ENCODE data around the gene CEACAM7.
A peak's percentile ranks its signal among the peaks of the same experiment; 100 is the strongest.
"Not testable (repeated sequence)": the region's sequence is repeated elsewhere in the genome, so short reads cannot be mapped to it uniquely, and the experiment has no call there.

The CEACAM7 gene

GRCh38 chr19:41688098-41688497 is at the start of gene CEACAM7:
TSS of gene CEACAM7 (minus strand) at chr19:41688270. CDS start at chr19:41688165, 105 bp downstream.
- no peak for DNase-seq (ENCODE audit: low spot score)

- no peak for DNase-seq (ENCODE audit: low spot score)
Observed at GRCh38 chr19:41735071-41735600, 47.1 kb upstream of the CEACAM7 start.

GRCh38 chr19:41734585-41734984 is 46.5 kb upstream of the CEACAM7 start:
- DNase-seq (ENCODE audit: low spot score): no peak

GRCh38 chr19:41734156-41734555 is 46.1 kb upstream of the CEACAM7 start:
- no peak for DNase-seq (ENCODE audit: low spot score)

DNA sequence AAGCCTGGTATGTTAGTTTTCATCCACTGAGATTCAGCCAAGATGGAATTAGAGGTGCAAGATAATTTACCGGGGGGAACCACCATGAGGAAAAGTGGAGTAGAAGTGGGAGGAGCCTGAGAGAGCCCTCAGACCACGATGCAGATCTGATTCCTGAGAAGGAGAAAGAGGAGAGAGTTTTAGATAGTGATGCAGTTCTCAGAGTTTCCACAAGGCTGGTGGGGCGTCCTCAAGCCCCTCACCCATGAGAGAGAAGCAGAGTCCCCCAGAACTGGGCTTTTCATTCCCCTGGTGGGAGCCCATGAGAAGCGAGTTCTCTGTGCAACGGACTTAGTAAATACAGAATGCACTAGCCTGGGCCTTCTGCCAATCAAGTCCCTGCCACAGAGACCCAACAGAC is 38.4 kb upstream of the CEACAM7 start:
- no peak for DNase-seq (ENCODE audit: low spot score)

DNA sequence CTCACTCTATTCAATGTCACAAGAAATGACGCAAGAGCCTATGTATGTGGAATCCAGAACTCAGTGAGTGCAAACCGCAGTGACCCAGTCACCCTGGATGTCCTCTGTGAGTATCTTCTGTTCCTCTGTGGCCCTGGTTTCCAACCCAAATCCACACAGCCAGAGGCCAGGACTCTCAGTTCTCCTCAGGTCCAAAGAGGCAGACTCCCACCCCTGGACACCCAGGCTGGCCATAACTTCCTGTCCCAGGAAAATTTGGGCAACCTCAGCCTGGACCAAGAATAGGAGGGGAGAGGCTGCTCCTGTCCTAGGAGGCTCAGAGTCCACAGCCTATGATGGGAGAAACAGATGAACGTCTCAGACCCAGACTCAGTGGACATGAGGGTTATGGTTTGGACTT is 32.0 kb upstream of the CEACAM7 start:
- no peak for DNase-seq (ENCODE audit: low spot score)

- no peak for DNase-seq (ENCODE audit: low spot score)
Observed at GRCh38 chr19:41718761-41719160, 30.7 kb upstream of the CEACAM7 start.

DNA sequence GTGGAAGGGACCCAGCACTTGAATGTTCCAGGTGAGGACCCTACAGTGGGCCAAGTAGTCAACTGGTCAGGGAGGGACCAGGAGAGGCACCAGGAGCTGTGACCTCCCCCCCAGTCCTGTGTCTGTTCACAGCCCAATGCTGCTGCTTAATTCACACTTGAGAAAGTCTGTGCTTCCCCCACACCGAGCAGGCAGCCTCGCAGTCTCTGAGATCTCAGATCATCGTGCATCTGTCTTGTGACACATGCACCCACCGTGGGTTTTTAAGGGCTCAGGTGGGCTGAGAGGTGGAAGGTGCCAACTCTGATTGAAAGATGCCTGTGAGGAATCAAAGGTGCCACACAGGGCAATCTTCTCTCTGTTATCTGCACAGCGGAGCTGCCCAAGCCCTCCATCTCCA is 26.5 kb upstream of the CEACAM7 start:
- no peak for DNase-seq (ENCODE audit: low spot score)

GRCh38 chr19:41711376-41712261 is 23.5 kb upstream of the CEACAM7 start:
- DNase-seq (ENCODE audit: low spot score): no peak

- DNase-seq (ENCODE audit: low spot score): no peak
Observed at GRCh38 chr19:41709951-41710645, 22.0 kb upstream of the CEACAM7 start.

DNA sequence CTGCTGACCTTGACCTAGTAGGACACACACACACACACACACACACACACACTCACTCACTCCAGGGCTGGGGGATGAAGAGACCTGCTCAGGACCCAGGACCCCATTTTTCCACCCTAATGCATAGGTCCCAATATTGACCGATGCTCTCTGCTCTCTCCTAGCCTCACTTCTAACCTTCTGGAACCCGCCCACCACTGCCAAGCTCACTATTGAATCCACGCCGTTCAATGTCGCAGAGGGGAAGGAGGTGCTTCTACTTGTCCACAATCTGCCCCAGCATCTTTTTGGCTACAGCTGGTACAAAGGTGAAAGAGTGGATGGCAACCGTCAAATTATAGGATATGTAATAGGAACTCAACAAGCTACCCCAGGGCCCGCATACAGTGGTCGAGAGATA is 21.4 kb upstream of the CEACAM7 start:
- not testable (repeated sequence) for DNase-seq (ENCODE audit: low spot score)

- DNase-seq (ENCODE audit: low spot score): no peak
Observed at GRCh38 chr19:41708481-41708880, 20.4 kb upstream of the CEACAM7 start, which contains the start of gene CEACAM5. TSS of gene CEACAM5 (plus strand) at chr19:41708626. CDS start at chr19:41708732, 106 bp downstream.

- DNase-seq (ENCODE audit: low spot score): no peak
Observed at GRCh38 chr19:41707871-41708371, 19.9 kb upstream of the CEACAM7 start.

DNA sequence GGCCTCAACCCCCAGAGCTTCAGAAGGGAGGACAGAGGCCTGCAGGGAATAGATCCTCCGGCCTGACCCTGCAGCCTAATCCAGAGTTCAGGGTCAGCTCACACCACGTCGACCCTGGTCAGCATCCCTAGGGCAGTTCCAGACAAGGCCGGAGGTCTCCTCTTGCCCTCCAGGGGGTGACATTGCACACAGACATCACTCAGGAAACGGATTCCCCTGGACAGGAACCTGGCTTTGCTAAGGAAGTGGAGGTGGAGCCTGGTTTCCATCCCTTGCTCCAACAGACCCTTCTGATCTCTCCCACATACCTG is 19.4 kb upstream of the CEACAM7 start:
- no peak for DNase-seq (ENCODE audit: low spot score)

DNA sequence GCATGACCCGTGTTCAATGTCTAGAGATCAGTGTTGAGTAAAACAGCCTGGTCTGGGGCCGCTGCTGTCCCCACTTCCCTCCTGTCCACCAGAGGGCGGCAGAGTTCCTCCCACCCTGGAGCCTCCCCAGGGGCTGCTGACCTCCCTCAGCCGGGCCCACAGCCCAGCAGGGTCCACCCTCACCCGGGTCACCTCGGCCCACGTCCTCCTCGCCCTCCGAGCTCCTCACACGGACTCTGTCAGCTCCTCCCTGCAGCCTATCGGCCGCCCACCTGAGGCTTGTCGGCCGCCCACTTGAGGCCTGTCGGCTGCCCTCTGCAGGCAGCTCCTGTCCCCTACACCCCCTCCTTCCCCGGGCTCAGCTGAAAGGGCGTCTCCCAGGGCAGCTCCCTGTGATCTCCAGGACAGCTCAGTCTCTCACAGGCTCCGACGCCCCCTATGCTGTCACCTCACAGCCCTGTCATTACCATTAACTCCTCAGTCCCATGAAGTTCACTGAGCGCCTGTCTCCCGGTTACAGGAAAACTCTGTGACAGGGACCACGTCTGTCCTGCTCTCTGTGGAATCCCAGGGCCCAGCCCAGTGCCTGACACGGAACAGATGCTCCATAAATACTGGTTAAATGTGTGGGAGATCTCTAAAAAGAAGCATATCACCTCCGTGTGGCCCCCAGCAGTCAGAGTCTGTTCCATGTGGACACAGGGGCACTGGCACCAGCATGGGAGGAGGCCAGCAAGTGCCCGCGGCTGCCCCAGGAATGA is 18.9 kb upstream of the CEACAM7 start:
- peak; percentile 84 for DNase-seq (ENCODE audit: low spot score)

DNA sequence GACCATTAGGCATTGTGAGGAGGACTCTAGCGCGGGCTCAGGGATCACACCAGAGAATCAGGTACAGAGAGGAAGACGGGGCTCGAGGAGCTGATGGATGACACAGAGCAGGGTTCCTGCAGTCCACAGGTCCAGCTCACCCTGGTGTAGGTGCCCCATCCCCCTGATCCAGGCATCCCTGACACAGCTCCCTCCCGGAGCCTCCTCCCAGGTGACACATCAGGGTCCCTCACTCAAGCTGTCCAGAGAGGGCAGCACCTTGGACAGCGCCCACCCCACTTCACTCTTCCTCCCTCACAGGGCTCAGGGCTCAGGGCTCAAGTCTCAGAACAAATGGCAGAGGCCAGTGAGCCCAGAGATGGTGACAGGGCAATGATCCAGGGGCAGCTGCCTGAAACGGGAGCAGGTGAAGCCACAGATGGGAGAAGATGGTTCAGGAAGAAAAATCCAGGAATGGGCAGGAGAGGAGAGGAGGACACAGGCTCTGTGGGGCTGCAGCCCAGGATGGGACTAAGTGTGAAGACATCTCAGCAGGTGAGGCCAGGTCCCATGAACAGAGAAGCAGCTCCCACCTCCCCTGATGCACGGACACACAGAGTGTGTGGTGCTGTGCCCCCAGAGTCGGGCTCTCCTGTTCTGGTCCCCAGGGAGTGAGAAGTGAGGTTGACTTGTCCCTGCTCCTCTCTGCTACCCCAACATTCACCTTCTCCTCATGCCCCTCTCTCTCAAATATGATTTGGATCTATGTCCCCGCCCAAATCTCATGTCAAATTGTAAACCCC is 17.5 kb upstream of the CEACAM7 start:
- peak; percentile 35 for DNase-seq (ENCODE audit: low spot score)

DNA sequence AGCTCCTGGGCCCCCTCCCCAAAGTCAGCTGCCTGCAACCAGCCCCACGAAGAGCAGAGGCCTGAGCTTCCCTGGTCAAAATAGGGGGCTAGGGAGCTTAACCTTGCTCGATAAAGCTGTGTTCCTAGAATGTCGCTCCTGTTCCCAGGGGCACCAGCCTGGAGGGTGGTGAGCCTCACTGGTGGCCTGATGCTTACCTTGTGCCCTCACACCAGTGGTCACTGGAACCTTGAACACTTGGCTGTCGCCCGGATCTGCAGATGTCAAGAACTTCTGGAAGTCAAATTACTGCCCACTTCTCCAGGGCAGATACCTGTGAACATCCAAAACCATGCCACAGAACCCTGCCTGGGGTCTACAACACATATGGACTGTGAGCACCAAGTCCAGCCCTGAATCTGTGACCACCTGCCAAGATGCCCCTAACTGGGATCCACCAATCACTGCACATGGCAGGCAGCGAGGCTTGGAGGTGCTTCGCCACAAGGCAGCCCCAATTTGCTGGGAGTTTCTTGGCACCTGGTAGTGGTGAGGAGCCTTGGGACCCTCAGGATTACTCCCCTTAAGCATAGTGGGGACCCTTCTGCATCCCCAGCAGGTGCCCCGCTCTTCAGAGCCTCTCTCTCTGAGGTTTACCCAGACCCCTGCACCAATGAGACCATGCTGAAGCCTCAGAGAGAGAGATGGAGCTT is 15.7 kb upstream of the CEACAM7 start:
- DNase-seq (ENCODE audit: low spot score): no peak

GRCh38 chr19:41702171-41702651 is 14.1 kb upstream of the CEACAM7 start:
- DNase-seq (ENCODE audit: low spot score): no peak

DNA sequence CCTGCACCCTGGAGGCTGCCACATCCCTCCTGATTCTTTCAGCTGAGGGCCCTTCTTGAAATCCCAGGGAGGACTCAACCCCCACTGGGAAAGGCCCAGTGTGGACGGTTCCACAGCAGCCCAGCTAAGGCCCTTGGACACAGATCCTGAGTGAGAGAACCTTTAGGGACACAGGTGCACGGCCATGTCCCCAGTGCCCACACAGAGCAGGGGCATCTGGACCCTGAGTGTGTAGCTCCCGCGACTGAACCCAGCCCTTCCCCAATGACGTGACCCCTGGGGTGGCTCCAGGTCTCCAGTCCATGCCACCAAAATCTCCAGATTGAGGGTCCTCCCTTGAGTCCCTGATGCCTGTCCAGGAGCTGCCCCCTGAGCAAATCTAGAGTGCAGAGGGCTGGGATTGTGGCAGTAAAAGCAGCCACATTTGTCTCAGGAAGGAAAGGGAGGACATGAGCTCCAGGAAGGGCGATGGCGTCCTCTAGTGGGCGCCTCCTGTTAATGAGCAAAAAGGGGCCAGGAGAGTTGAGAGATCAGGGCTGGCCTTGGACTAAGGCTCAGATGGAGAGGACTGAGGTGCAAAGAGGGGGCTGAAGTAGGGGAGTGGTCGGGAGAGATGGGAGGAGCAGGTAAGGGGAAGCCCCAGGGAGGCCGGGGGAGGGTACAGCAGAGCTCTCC is 13.5 kb upstream of the CEACAM7 start:
- peak; percentile 50 for DNase-seq (ENCODE audit: low spot score)

All from NAMALWA (cell line).